GM23248 (cell line): ENCODE measurements around the gene RPRD2. TPM values are rescaled to one million over a fixed set of nuclear protein-coding genes. Genes with fewer than 3 reads are reported as not detected.

Experiments
- DNase-seq: peaks from one replicate; pipeline ENCODE4 v3.0.0-alpha.2; 2015
- H2AFZ ChIP-seq: fragments of 200-600 bp; sonication (generic); 2 replicates; pipeline ENCODE4 v1.6.1; 2016; ENCODE audit warnings: antibody characterized with exemption
- H3F3A ChIP-seq: fragments of 200-600 bp; sonication (generic); 2 replicates; pipeline ENCODE4 v1.6.1; 2016; ENCODE audit warnings: mild to moderate bottlenecking, antibody characterized with exemption, mixed run types; ENCODE audit not compliant: insufficient read depth
- H3K27ac ChIP-seq: fragments of 200-600 bp; sonication (generic); 2 replicates; pipeline ENCODE4 v1.5.1; 2016; ENCODE audit warnings: mild to moderate bottlenecking
- H3K27me3 ChIP-seq: fragments of 200-600 bp; sonication (generic); replicated peaks from 2 replicates; pipeline ENCODE4 v1.6.1; 2016; ENCODE audit warnings: mild to moderate bottlenecking; ENCODE audit not compliant: insufficient read depth
- H3K36me3 ChIP-seq: fragments of 200-600 bp; sonication (generic); 2 replicates; pipeline ENCODE4 v1.6.1; 2016; ENCODE audit warnings: low read depth, mild to moderate bottlenecking
- H3K4me1 ChIP-seq: fragments of 200-600 bp; sonication (generic); 2 replicates; pipeline ENCODE4 v1.6.1; 2016; ENCODE audit warnings: mild to moderate bottlenecking; ENCODE audit not compliant: insufficient read depth
- H3K4me2 ChIP-seq: fragments of 200-600 bp; sonication (generic); one replicate; pipeline ENCODE4 v1.6.1; 2016; ENCODE audit warnings: mild to moderate bottlenecking; ENCODE audit not compliant: unreplicated experiment
- H3K4me3 ChIP-seq: fragments of 200-600 bp; sonication (generic); 2 replicates; pipeline ENCODE4 v1.5.1; 2016; ENCODE audit warnings: mild to moderate bottlenecking
- H3K79me2 ChIP-seq: fragments of 200-600 bp; sonication (generic); 2 replicates; pipeline ENCODE4 v1.6.1; 2016; ENCODE audit warnings: mild to moderate bottlenecking; ENCODE audit not compliant: insufficient read depth
- H3K9ac ChIP-seq: fragments of 200-600 bp; sonication (generic); 2 replicates; pipeline ENCODE4 v1.6.1; 2016; ENCODE audit warnings: mild to moderate bottlenecking
- H3K9me2 ChIP-seq: fragments of 200-600 bp; sonication (generic); 2 replicates; pipeline ENCODE4 v1.6.1; 2016; ENCODE audit warnings: mixed run types, mild to moderate bottlenecking, moderate library complexity; ENCODE audit not compliant: insufficient read depth
- H3K9me3 ChIP-seq: fragments of 200-600 bp; sonication (generic); one replicate; pipeline ENCODE4 v1.6.1; 2017; ENCODE audit warnings: low read depth
- H4K20me1 ChIP-seq: fragments of 200-600 bp; sonication (generic); 2 replicates; pipeline ENCODE4 v1.6.0; 2016; ENCODE audit not compliant: insufficient read depth
- EZH2 ChIP-seq: fragments of 200-600 bp; sonication (generic); IDR thresholded peaks from 2 replicates; pipeline ENCODE4 v1.6.1; 2018; ENCODE audit warnings: antibody characterized with exemption, mild to moderate bottlenecking; ENCODE audit not compliant: insufficient read depth, poor library complexity, severe bottlenecking
- EZH2phosphoT487 ChIP-seq: fragments of 200-600 bp; sonication (generic); IDR thresholded peaks from 2 replicates; pipeline ENCODE4 v1.6.1; 2018; ENCODE audit warnings: antibody characterized with exemption, moderate library complexity, mild to moderate bottlenecking, low read depth; ENCODE audit not compliant: insufficient read depth
- WGBS, 2 experiments: methylation state at CpG; one replicate each; pipeline ENCODE4 v1.1.6; 2015 to 2017; ENCODE audit warnings: low lambda C conversion rate in 2 of 2, low coverage in 1 of 2; ENCODE audit errors: missing lambda C conversion rate in 2 of 2; 5-methylcytosine and 5-hydroxymethylcytosine counted together
- in situ Hi-C: fragments of 300-500 bp; cut with MboI; formaldehyde crosslinking; loops from 2 replicates; pipeline ENCODE4 v1.15.0; 2020
- polyA plus RNA-seq: library from polyadenylated mRNA; unstranded; fragments of >200 nt; fragmentation: Nextera tagmentation; extraction: Ambion mirVana; gene quantifications from 2 replicates; pipeline ENCODE4 v1.2.1, GENCODE V29; 2016
- total RNA-seq: library from RNA; depleted of rRNA; stranded (reverse); fragments of >200 nt; shearing (Covaris generic); gene quantifications from 2 replicates; pipeline ENCODE4 v1.2.3, GENCODE V29; 2014

The RPRD2 gene
- total and polyA plus RNA-seq, 2 experiments from 2014 or later: 7.8 to 16.5 TPM

DNA sequence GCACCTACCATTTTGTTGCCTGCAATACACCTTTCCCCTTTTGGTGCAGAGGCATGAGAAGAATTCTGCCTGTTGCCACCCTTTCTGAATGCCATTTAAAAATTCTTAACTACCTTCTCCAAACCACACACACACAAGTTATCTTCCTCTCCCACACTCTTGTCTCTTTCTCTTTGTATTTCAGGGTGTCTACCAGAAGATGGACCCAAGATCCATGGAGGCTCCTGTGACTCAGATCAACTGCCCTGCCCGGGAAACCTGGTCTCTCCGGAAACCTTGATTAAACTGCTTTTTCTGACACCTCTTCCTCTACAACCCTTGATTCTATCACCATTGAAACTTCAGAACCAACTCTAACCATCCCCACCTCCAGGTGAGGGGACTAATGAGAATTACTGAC lies 120.9 kb downstream of the RPRD2 start:
- Histone ChIP-seq H3K27me3 (no peaks in the 10 kb centered on the region), H3K9me3 (no peaks in the 10 kb centered on the region), H3K9me2 (no peaks in the 10 kb centered on the region), H3K79me2 (peaks cover 9% of the 10 kb centered on the region), H2AFZ (peak overlapping the region; percentile 98), H3K9ac (peak overlapping the region; percentile 9; the same call in 1 of the 2 replicates), H3F3A (peaks cover 11% of the 10 kb centered on the region), H3K27ac (peak overlapping the region; percentile 65), H3K4me3 (no peak overlapping the region), H3K4me2 (peak overlapping the region; percentile 68), H3K36me3 (no peaks in the 10 kb centered on the region), H4K20me1 (no peaks in the 10 kb centered on the region), H3K4me1 (peaks cover 19% of the 10 kb centered on the region)
- 2 to 8% methylated on average over 2 of the region's 2 CpGs for WGBS, 2 experiments
- in situ Hi-C loops: no loop called here
- peak; percentile 79 for DNase-seq
- TF ChIP-seq EZH2 (no peak), EZH2phosphoT487 (no peak)

DNA sequence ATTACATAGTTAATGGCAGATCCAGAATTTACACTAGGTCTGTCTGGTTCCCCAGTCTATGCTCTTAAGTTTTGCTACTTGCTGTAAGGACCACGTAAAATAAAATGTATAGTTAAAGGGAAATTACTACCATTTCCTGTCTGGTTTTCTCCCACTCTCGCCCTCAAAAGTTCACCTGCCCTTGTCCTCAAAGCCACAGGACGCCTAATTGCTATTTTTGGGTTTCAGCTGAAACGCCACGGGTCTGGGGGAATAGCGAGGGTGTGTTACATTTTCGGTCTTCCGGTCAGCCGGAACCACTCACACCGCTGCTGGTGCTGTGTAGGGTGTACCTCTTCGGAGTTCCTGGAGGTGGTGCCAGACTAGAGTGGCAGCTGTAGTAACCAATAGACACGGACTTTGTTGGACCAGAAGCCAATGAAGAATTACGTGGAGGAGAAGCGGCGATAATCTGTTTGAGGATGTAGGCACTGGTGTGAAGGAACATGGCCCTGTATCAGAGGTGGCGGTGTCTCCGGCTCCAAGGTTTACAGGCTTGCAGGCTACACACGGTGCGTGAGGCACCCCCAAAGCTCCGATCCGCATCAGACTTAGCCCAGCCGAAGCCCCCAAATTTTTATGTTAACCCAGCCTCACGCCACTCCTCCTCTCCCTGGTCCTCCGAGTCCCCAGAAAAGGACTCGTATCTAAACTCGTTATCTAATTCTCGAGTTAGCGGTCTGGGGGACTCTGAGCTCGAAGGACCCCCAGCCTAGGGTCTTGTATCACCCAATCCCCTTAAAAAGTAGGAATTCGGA lies 123.2 kb downstream of the RPRD2 start, which contains the start of gene TARS2:
Gene TARS2 (plus strand): TSS at position 454 of the 797 bp plus-strand sequence. CDS start 32 bp downstream, at position 486.
- no peaks in the 10 kb centered on the region for H3K9me3 ChIP-seq
- H3K4me3 ChIP-seq: peak within 1 kb of the TSS; percentile 96
- H3K4me1 ChIP-seq: peaks cover 19% of the 10 kb centered on the region
- no peaks in the 10 kb centered on the region for H3K27me3 ChIP-seq
- H3K27ac ChIP-seq: peak within 1 kb of the TSS; percentile 58
- peaks cover 9% of the 10 kb centered on the region for H3K79me2 ChIP-seq
- in situ Hi-C loops: no loop called here
- peak; percentile 96 for DNase-seq
- H3K36me3 ChIP-seq: peaks cover 5% of the 10 kb centered on the region; the same call in 1 of the 2 replicates
- H3K9ac ChIP-seq: peak within 1 kb of the TSS; percentile 92
- peak within 1 kb of the TSS; percentile 91 for H3K4me2 ChIP-seq
- no peaks in the 10 kb centered on the region for H4K20me1 ChIP-seq
- peak within 1 kb of the TSS; percentile 98 for H2AFZ ChIP-seq
- peaks cover 11% of the 10 kb centered on the region for H3F3A ChIP-seq
- WGBS, 2 experiments: 0 to 2% methylated on average over 30 of the region's 30 CpGs
- TF ChIP-seq EZH2phosphoT487 (no peak), EZH2 (no peak)
- H3K9me2 ChIP-seq: no peaks in the 10 kb centered on the region

DNA sequence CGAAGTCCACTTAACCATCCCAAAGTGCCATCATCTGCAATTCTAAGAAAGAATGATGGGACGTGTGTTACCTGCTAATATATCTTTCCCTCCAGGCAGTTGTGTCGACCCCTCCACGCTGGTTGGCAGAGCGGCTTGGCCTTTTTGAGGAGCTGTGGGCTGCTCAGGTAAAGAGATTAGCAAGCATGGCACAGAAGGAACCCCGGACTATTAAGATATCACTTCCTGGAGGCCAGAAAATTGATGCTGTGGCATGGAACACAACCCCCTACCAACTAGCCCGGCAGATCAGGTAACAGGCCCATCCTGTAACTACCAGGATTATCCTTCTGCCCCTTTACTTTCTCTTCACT lies 123.8 kb downstream of the RPRD2 start:
- Histone ChIP-seq H3K36me3 (peaks cover 7% of the 10 kb centered on the region; the same call in 1 of the 2 replicates), H3K9ac (peak overlapping the region; percentile 92), H3K4me1 (peaks cover 19% of the 10 kb centered on the region), H2AFZ (peak overlapping the region; percentile 98), H4K20me1 (no peaks in the 10 kb centered on the region), H3K79me2 (peaks cover 9% of the 10 kb centered on the region), H3K4me2 (peak overlapping the region; percentile 91), H3K9me2 (no peaks in the 10 kb centered on the region), H3K9me3 (no peaks in the 10 kb centered on the region), H3K27me3 (no peaks in the 10 kb centered on the region), H3F3A (peaks cover 11% of the 10 kb centered on the region), H3K4me3 (peak overlapping the region; percentile 96), H3K27ac (no peak overlapping the region)
- TF ChIP-seq EZH2phosphoT487 (no peak), EZH2 (no peak)
- WGBS, 2 experiments: 1 to 5% methylated on average over 7 of the region's 7 CpGs
- DNase-seq: no peak
- in situ Hi-C loops: no loop called here

DNA sequence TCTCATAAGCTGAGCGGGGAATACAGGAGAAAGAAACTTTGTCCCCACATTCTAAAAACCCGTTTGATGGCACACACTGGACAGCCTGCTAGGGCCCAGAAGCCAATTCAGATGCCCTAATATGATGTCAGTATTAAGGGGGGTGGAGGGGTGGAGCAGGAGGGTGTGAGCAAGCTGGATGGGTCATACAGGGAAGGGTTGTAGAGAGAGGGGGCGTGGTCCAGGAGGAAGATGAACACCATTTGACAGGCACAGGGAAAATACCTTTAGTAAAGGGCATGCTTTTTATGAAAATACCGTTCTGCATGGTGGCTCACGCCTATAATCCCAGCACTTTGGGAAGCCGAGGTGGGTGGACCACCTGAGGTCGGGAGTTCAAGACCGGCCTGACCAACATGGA lies 129.2 kb downstream of the RPRD2 start:
- H4K20me1 ChIP-seq: no peaks in the 10 kb centered on the region
- no peak overlapping the region for H3K4me3 ChIP-seq
- peaks cover 4% of the 10 kb centered on the region; the same call in 1 of the 2 replicates for H3K4me1 ChIP-seq
- H3K79me2 ChIP-seq: peaks cover under 1% of the 10 kb centered on the region; the same call in 1 of the 2 replicates
- in situ Hi-C loops: no loop called here
- H3K9me3 ChIP-seq: no peaks in the 10 kb centered on the region
- WGBS, 2 experiments: 95 to 97% methylated on average over 8 of the region's 8 CpGs
- H3K9ac ChIP-seq: no peak overlapping the region
- DNase-seq: no peak
- no peak overlapping the region for H3K4me2 ChIP-seq
- no peak overlapping the region for H2AFZ ChIP-seq
- H3K27ac ChIP-seq: no peak overlapping the region
- H3K9me2 ChIP-seq: no peaks in the 10 kb centered on the region
- H3K27me3 ChIP-seq: no peaks in the 10 kb centered on the region
- no peaks in the 10 kb centered on the region for H3F3A ChIP-seq
- peaks cover 7% of the 10 kb centered on the region; the same call in 1 of the 2 replicates for H3K36me3 ChIP-seq
- TF ChIP-seq EZH2 (no peak), EZH2phosphoT487 (no peak)
